ENCODE results near the gene NPAS3. TPM values are rescaled to one million over a fixed set of nuclear protein-coding genes. Genes with fewer than 3 reads are reported as not detected.

NPAS3 gene
- total and polyA plus RNA-seq, 2 of the 8 experiments (the other 6 are each of a cell fraction or from before 2014, with no cell fraction given), result 0.11 to 0.60 TPM

DNA sequence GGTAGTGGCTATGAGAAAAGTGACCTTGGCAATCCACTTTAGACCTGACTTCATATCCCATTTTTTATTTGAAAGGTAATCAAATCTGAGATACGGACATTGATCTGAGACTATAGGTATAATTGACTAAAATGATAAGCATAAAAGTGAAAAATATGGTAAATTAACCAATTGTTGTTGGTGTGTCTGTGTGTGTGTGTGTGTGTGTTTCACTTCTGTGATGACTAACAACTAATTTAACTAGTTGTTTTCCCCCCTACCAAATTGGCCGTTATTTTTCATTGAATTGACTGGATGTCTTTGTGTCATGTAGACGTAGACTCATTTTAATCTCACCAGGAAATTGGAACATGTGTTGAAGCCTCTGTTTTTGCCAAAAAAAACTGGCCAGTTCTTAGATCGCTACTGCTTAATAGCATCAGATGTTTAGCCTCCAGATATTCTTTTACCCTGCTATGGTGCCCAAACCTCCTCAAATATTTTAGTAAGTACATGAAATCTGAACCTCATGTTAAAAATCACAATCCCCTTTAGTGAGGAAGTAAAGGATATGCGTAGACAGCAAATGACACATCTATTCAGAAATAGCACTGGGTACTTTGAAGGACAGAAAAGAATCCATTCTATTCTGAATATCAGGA, 617.2 kb downstream of the NPAS3 start:
- H3K18ac ChIP-seq (ENCODE audit: extremely low read depth, low read length), result no peak overlapping the region
- H4K8ac ChIP-seq (ENCODE audit: extremely low read depth, insufficient read depth, low read length), result no peak overlapping the region
- no peaks in the 10 kb centered on the region for H3K79me1 ChIP-seq (ENCODE audit: low read depth, low read length)
- no peak overlapping the region for H4K91ac ChIP-seq (replicated peaks; ENCODE audit: insufficient read length, low read length)
- H4K5ac ChIP-seq (ENCODE audit: insufficient read length, low read depth, low read length), result no peak overlapping the region
- H2BK12ac ChIP-seq (ENCODE audit: low read depth, low read length), result no peak overlapping the region
- no peak overlapping the region for H3K4ac ChIP-seq (replicated peaks; ENCODE audit: insufficient read length, low read depth, low read length)
- no peak overlapping the region for H3K9ac ChIP-seq (replicated peaks in 1 of 4; ENCODE audit: extremely low read depth in 1 of 4, low read depth in 3 of 4, low read length in 3 of 4)
- no peak overlapping the region for H2BK120ac ChIP-seq (replicated peaks; ENCODE audit: low read depth, low read length)
- H3K27ac ChIP-seq (ENCODE audit: low read depth, low read length), result no peak overlapping the region
- H3K27me3 ChIP-seq (replicated peaks in 1 of 4; ENCODE audit: control insufficient read depth in 3 of 4, extremely low read depth in 1 of 4, insufficient read depth in 3 of 4, low read length in 3 of 4), result no peaks in the 10 kb centered on the region
- no peaks in the 10 kb centered on the region for H3K9me3 ChIP-seq (ENCODE audit: insufficient read depth in 2 of 2, low read depth in 1 of 2, low read length in 1 of 2)
- no peak overlapping the region for H2AFZ ChIP-seq (ENCODE audit: low read length)
- H2BK15ac ChIP-seq (ENCODE audit: low read length), result no peak overlapping the region
- H4K20me1 ChIP-seq (replicated peaks in 1 of 2; ENCODE audit: control insufficient read depth in 1 of 2, insufficient read depth in 2 of 2, low read length in 2 of 2), result no peaks in the 10 kb centered on the region
- ChIA-PET POLR2A (ENCODE audit: partially characterized antibody) (no interaction called here), CTCF (ENCODE audit: partially characterized antibody) (interaction anchor here (1.1 kb wide), 1 partner anchor 24 kb away, joined by 3 read pairs; no protein-coding TSS in a partner anchor)
- H3K14ac ChIP-seq (ENCODE audit: insufficient read length), result no peak overlapping the region
- no peak overlapping the region for H2BK5ac ChIP-seq (ENCODE audit: low read depth, low read length)
- no peak overlapping the region for H2AK5ac ChIP-seq (ENCODE audit: low read depth, low read length)
- no peak overlapping the region for H3K23ac ChIP-seq (ENCODE audit: insufficient read length)
- no peak for FAIRE-seq
- 95% methylated on average over 5 of the region's 5 CpGs; no CpG with 5 or more reads in 1 of the 2 experiments for WGBS, 2 experiments (ENCODE audit: extremely low coverage in 1 of 2, insufficient coverage in 1 of 2, insufficient read length in 1 of 2, insufficient replicate concordance in 2 of 2, low coverage in 1 of 2, low lambda C conversion rate in 2 of 2, missing lambda C conversion rate in 1 of 2)
- no peak overlapping the region for H3K4me2 ChIP-seq (ENCODE audit: insufficient read depth in 1 of 2, low read depth in 2 of 2, low read length in 2 of 2)
- TF ChIP-seq POLR2AphosphoS5 (IDR thresholded peaks at IDR 0.05; ENCODE audit: low read depth, low read length) (no peak), CHD1 (IDR thresholded peaks at IDR 0.05; ENCODE audit: low read depth, low read length) (no peak)
- no peaks in the 10 kb centered on the region for H3K79me2 ChIP-seq (ENCODE audit: control insufficient read depth in 1 of 2, insufficient read depth in 2 of 2, low read length in 2 of 2)
- H3K36me3 ChIP-seq (ENCODE audit: control insufficient read depth in 2 of 4, insufficient read depth in 4 of 4, low read length in 3 of 4), result no peaks in the 10 kb centered on the region
- peaks cover 0 to 8% (median under 1%) of the 10 kb centered on the region in 4 experiments; a peak in 2 of 7 replicates for H3K4me1 ChIP-seq (replicated peaks in 1 of 4; ENCODE audit: control insufficient read depth in 3 of 4, insufficient read depth in 4 of 4, low read length in 3 of 4)
- no peak overlapping the region for H2BK20ac ChIP-seq (ENCODE audit: low read length)
- H3K56ac ChIP-seq (replicated peaks; ENCODE audit: insufficient read length, low read depth, low read length), result no peak overlapping the region
- DNase-seq (ENCODE audit: low read depth in 1 of 2, low spot score in 2 of 2), result no peak
- no peak overlapping the region for H3K4me3 ChIP-seq (ENCODE audit: extremely low read depth in 1 of 4, insufficient read depth in 2 of 4, low read depth in 3 of 4, low read length in 4 of 4)
- no peaks in the 10 kb centered on the region for H3K23me2 ChIP-seq (ENCODE audit: low read depth, low read length)

All from H1 (cell line).